NCI-H748 treated with DMSO at 0.1 percent for 48 hours (cell line): Measurements from ENCODE around the gene F5.

Experiments used
- DNase-seq: peaks from one replicate; lab custom pipeline; 2025; lab: John Stamatoyannopoulos, UW

The F5 gene

DNA sequence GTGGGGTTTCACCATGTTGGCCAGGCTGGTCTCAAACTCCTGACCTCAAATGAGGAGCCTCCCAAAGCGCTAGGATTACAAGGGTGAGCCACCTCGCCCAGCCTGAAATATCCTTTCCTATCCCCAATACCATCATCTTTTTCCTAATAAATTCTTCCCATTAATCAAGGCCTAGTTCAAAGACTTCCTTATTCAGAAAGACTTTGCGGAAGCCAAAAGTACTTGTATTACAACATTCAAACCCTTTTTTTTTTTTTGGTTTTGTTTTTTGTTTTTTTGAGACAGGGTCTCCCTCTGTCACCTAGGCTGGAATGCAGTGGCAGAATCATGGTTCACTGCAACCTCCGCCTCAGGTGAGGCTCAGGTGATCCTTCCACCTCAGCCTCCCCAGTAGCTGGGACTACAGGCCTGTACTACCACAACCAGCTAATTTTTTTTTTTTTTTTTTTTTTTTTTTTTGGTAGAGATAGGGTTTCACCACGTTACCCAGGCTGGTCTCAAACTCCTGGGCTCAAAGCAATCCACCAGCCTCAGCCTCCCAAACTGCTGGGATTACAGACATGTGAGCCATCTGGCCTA, 108.1 kb downstream of the F5 start:
- no peak for DNase-seq

DNA sequence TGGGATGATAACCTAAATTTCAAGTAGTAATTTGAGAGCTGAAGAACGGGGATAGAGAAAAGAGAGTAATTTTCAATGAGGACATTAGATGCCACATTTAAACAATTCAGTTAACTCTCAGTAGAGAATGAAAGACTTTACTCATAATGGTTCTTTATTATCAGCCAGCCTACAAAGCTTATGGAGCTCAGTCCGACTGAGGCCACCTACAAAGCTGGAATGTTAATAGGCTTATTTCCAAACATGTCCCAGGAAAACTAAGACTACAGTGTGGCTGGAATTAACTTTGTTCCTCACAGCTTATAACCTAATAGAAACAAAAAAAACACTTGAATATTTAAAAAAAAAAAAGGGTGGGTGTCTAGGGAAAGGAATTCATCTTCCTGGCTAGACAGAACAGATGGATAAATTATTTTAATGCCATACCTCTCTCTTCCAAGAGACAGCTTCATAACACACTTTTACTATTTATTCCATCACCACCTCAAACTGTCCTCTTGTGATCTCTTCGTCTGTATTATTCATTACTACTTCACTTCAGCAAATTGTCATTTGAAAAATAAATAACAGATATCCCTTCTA, 110.4 kb downstream of the F5 start:
- no peak for DNase-seq

DNA sequence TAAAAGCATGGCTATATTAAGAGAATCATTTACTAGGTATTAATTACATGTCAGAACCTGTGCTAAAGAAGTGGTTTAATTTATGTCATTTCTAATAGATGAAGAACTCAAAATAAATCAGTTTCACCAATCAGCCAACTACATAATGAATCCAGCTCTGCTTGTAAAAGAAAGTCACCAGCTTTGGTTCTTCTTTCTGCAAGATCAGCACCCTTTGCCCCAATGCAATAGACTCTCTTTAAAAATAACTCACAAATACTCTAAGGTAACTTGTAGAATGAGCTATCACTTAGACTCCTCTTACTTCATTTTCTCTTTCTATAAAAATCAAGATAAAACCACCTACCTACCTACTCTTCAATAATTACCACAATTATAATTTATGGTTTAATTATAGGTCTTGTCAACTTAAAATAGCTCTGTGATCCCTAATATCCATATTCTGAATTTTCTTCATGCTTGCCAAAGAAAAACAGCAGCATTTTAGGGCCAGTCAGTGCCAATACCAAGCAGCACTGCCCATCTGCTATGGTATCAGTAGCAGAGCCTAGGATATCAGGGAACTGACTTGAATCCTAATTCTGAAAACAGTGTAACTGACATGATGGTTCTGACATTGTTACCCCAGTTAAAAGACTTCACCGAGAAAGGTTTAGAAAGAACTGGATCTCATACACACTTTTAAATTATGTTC, 111.8 kb downstream of the F5 start:
- DNase-seq: no peak

DNA sequence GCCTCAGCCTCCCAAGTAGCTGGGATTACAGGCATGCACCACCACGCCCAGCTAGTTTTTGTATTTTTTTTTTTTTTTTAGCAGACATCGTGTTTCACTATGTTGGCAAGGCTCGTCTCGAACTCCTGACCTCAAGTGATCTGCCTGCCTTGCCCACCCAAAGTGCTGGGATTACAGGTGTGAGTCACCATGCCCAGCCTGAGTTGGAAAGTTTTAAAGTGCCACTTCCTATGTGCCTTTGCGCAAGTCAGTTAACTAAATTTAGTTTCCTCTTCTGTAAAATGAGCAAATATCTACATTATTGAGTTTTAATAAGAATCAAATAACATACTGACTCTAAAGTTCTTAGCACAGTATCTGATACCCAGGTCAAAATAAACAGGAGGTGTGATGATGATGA, 112.9 kb downstream of the F5 start:
- no peak for DNase-seq

DNA sequence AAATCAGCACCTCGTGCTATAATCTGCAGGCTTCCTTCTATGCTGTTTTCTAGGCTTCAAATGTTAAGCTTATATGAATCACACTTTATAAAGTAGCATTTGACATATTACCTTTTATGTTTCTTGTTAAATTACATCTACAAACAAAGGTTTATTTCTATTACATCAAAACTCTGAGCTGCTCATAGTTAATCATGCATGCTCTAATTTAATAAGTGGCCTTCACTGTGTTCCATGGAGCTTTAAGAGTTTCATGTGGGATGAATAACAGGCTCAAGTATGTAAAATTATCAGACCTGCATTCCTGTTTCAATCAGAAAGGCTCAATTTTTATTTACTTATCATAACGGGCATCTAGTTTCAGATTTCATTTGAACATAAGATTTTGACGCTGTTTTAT, 113.5 kb downstream of the F5 start:
- no peak for DNase-seq

DNA sequence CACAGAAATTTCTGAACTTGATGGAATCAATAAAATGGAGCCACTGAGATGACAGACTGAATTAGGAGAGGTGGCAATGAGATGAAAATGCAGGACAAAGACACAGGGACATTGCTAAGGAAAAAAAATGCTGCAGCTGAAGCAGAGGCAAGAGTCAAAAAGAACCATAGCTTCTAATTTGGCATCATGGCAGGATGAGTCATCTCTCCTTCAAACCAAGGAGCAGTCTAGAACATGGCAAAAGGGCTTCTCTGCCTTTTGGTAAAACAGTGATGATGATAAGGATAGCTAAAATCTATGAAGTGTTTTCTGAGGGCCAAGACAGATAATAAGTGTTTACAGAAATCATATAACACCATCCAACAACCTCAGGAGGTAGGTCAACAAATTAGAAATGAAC, 117.3 kb downstream of the F5 start:
- no peak for DNase-seq

DNA sequence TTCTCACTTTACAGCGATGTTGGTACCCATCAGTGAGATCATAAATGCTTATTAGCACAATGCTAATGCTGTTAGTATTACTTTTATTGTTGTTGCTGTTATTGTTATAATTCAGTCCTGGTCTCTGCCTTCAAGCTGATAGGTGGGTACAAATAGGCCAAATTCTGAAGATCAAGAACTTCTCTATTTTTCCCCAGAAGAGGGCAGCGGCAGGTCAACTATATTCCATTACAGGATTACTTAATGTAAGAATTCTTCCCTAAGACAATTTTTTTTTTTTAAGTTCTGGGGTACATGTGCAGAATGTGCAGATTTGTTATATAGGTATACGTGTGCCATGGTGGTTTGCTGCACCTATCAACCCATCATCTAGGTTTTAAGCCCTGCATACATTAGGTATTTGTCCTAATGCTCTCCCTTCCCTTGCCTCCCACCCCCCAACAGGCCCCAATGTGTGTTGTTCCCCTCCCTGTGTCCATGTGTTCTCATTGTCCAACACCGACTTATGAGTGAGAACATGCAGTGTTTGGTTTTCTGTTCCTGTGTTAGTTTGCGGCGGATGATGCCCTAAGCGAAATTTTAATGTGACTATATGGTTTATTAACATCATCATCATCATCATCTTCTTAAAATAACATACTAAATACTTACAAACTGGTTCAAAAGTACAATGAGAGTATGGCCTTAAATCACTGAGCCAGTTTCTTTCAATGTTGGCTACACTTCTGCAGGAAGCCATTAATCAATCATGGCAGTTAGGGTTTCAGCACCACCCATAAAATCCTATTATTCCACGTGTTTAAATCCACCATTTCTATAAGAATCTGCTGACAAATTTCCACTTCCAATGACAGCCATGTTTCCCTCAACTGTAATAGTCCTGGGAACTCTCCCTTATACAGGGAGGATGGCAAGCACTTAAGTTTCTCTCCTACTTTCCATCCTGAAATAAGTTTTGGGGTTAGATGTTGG, 119.7 kb downstream of the F5 start:
- DNase-seq: peak; percentile 6

DNA sequence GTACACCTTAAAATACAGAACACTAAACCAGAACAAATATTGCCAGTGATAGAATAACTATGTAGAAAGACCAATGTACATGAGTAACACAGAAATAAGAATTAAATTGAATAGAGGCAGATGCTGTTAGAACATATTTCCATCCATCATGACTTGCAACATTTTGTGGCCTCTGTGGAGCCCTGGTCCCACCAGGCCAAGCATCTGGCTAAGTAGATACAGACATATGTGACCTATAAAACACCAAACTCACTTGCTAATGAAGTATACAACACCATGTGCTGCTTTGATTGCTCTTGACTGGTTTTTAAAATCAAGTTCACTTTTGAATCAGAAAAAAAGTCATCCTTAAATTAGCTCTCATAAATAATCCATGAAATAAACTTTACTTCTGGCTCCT, 121.0 kb downstream of the F5 start:
- no peak for DNase-seq
